ENCODE data around the gene SLC8A1. TPM values are rescaled to one million over a fixed set of nuclear protein-coding genes. Genes with fewer than 3 reads are reported as not detected.

SLC8A1 gene
- total and polyA plus RNA-seq, 2 of the 13 experiments (the other 11 are each of a cell fraction or from before 2014, with no cell fraction given) = not detected

GRCh38 chr2:40178971-40179370 is 272.9 kb downstream of the SLC8A1 start:
- DNase-seq (ENCODE audit: low spot score) (no peak), FAIRE-seq (no peak), ATAC-seq (no peak)
- intact Hi-C loops (cut with micrococcal nuclease; ENCODE audit: unreplicated experiment) (no loop called here), in situ Hi-C loops (cut with HindIII; ENCODE audit: extremely low pct_ligation_motif_present, low pct_unique_long_range_greater_than_20kb) (no loop called here)
- Histone ChIP-seq H3K27me3 (ENCODE audit: control insufficient read depth in 1 of 2, insufficient read depth in 2 of 2, low read length in 2 of 2) (no peaks in the 10 kb centered on the region), H3K4me1 (ENCODE audit: insufficient read depth, low read length) (no peaks in the 10 kb centered on the region), H3K4me3 (replicated peaks in 1 of 3; ENCODE audit: insufficient read depth in 1 of 3, low read depth in 2 of 3, low read length in 3 of 3) (no peak overlapping the region), H3K27ac (ENCODE audit: extremely low read length, insufficient read depth, low read length) (no peak overlapping the region), H4K20me1 (ENCODE audit: insufficient read depth, low read length) (no peaks in the 10 kb centered on the region), H3K9me3 (ENCODE audit: low read length) (no peaks in the 10 kb centered on the region), H3K9ac (ENCODE audit: insufficient read depth, low read depth, low read length) (no peak overlapping the region), H2AFZ (ENCODE audit: low read length) (no peak overlapping the region), H3K4me2 (ENCODE audit: low read depth, low read length) (no peak overlapping the region), H3K36me3 (replicated peaks in 1 of 2; ENCODE audit: control insufficient read depth in 1 of 2, insufficient read depth in 2 of 2, low read length in 2 of 2) (no peaks in the 10 kb centered on the region), H3K79me2 (ENCODE audit: insufficient read depth, low read length) (no peaks in the 10 kb centered on the region)
- ChIA-PET CTCF (ENCODE audit: low intra/inter-chr PET ratio, low total read pairs) (no interaction called here), POLR2A (no interaction called here)
- WGBS (ENCODE audit: low lambda C conversion rate) = 2% methylated on average over 3 of the region's 3 CpGs
- BruUV-seq (replicated peaks) = no TSS peak
- no peak for TF ChIP-seq ZNF207 (IDR thresholded peaks at IDR 0.05; ENCODE audit: borderline replicate concordance)
- no peak for TF ChIP-seq ZNF354B (CRISPR knock-in tag; IDR thresholded peaks at IDR 0.05)
- no peak for TF ChIP-seq NR2F6 (IDR thresholded peaks at IDR 0.05)
- no peak for TF ChIP-seq NR2F6 (CRISPR knock-in tag; IDR thresholded peaks at IDR 0.05)
- TF ChIP-seq ZNF556 (CRISPR knock-in tag; IDR thresholded peaks at IDR 0.05; ENCODE audit: borderline replicate concordance) = no peak
- no peak for TF ChIP-seq ATF5 (CRISPR knock-in tag; IDR thresholded peaks at IDR 0.05; ENCODE audit: low read depth)
- TF ChIP-seq FOXP1 (IDR thresholded peaks at IDR 0.05) = no peak
- no peak for TF ChIP-seq FOXP1 (CRISPR knock-in tag; IDR thresholded peaks at IDR 0.05)
- no peak for TF ChIP-seq KLF12 (CRISPR knock-in tag; IDR thresholded peaks at IDR 0.05; ENCODE audit: borderline replicate concordance)
- TF ChIP-seq ATF6 (CRISPR knock-in tag; conservative IDR thresholded peaks at IDR 0.05) = no peak
- TF ChIP-seq MAFF (IDR thresholded peaks at IDR 0.05; ENCODE audit: low read depth, low read length) = no peak
- no peak for TF ChIP-seq KDM3A (CRISPR knock-in tag; IDR thresholded peaks at IDR 0.05; ENCODE audit: low read depth)
- TF ChIP-seq SKIL (CRISPR knock-in tag; IDR thresholded peaks at IDR 0.05; ENCODE audit: borderline replicate concordance) = no peak
- TF ChIP-seq FOXJ3 (CRISPR knock-in tag; IDR thresholded peaks at IDR 0.05; ENCODE audit: borderline replicate concordance) = no peak
- no peak for TF ChIP-seq ZNF747 (CRISPR knock-in tag; IDR thresholded peaks at IDR 0.05; ENCODE audit: borderline replicate concordance)
- no peak for TF ChIP-seq SNAPC4 (CRISPR knock-in tag; IDR thresholded peaks at IDR 0.05)
- TF ChIP-seq ATF1 (CRISPR knock-in tag; IDR thresholded peaks at IDR 0.05) = no peak
